SW480 (cell line): ENCODE results near the gene SELENOV.

ENCODE experiments used
- DNase-seq: peaks from one replicate; pipeline ENCODE4 v3.0.0-alpha.2; 2016; ENCODE audit warnings: low spot score

The SELENOV gene

DNA sequence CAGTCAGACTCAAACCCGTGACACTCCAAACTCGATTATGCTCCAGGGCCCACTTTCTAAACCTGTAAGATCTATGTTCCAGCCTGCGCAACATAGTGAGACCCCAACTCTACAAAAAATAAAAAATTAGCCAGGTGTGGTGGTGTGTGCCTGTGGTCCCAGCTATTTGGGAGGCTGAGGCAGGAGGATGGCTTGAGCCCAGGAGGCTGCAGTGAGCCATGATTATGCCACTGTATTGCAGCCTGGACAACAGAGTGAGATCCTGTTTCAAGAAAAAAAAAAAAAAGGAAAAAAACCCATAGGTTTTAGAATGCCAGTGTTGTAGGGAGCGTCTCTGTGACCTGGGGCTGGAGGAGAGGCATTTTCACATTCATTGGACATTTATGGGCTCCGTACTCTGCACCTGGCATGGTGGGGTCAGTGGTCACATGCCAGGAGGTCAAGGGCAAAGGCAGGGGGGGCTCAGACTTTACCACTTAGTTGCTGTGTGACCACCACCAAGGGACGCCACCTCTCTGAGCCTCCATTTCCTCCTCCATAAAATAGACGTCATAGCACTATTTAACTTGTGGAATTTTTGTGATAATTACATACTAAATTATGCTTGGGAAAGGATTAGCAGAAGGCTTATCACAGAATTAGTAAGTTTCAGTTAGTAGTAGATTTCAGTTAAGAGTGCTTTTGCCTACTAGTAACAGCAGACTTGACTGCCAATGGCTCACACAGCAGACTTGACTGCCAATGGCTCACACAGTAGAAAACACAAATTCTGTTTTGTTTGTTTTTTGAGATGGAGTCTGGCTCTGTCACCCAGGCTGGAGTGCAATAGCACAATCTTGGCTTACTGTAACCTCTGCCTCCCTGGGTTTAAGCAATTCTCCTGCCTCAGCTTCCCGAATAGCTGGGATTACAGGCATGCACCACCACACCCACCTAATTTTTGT is 5.9 kb downstream of the SELENOV start:
- DNase-seq: no peak

DNA sequence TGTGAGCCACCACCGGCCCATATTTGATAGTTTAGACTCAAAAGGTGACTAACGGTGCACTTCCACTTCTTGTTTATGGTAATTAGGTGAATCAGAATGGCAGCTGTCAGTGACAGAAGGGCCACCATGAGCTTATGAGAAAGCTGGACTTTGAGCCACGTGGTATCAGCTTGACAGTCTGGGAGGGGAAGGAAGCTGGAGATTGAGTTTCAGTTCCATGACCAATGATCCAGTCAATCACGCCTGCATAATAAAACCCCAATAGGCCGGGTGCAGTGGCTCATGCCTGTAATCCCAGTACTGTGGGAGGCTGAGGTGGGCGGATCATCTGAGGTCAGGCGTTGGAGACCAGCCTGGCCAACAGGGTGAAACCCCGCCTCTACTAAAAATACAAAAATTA is 9.6 kb downstream of the SELENOV start:
- peak; percentile 43 for DNase-seq

DNA sequence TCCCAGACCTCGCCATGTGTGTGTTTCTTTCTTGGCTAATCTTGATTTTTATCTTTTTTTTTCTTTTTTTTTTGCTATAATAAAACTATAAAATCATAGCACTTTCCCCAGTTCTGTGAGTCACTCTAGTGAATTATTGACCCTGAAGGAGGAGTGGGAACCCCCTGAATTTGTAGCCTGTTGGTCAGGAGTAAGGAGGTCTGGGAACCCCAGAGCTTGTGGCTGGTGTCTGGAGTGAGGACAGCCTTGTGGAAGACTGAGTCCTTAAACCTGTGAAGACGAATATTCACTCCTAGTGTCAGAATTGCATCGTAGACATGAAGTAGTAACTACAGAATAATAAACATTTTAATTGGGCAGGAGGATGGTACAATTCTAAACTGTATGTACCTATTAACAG is 10.3 kb downstream of the SELENOV start:
- no peak for DNase-seq

DNA sequence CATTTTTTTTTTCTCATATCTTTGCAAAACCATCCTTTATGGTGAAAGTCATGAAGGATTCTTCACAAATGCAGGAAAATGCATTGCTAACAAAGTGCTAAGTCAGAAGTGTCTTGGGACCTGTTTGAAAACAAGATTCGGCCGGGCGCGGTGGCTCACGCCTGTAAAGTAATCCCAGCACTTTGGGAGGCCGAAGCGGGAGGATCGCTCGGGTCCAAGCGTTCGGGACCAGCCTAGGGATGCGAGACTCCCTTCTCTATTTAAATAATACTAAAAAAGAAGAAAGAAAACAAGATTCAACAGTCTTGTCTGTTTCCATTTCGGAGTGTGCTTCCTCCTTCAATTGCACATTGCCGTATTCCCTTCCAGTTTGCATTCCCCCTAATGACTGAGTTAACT is 16.9 kb downstream of the SELENOV start:
- DNase-seq: no peak

DNA sequence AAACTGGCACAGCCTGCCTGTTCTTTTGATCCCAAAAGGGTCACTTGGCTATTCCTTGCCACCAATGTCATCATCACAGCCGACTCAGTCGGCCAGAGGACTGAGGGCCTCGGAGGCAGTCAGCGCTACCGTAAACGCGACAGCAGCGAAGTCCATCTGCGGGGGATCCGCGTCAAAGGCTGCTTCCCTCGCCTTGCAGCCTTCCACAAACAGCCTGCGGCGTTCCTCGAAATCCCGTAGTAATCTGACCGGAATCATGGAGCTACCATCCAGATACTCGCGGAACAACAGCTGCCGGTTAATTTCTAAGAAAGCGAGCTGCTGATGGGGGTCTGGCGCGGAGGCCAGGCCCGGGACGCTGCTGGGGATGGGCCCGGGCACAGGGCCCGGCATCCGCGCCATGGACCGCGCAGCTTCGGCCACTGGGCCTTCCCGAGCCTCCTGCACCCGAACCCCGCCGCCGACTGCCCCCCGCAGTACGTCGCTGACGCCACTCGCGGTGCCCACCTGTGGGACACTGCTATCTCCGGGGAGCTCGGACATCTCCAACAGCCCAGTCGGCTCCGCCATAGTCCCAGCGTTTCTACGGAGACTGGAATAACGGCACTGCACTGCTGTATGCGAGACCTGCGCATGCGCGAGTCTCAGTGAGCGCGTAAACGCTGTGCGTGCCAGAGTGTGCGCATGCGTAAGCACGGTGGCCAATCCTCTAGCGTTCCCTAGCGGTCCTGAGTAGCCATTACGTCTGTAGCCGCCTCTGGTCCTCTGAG is 17.5 kb downstream of the SELENOV start, which contains the start of gene EID2B:
Gene EID2B, minus strand, starts transcription at position 620 of the 770 bp plus-strand sequence. Its CDS starts 50 bp downstream, at position 570.
- DNase-seq: peak; percentile 94

DNA sequence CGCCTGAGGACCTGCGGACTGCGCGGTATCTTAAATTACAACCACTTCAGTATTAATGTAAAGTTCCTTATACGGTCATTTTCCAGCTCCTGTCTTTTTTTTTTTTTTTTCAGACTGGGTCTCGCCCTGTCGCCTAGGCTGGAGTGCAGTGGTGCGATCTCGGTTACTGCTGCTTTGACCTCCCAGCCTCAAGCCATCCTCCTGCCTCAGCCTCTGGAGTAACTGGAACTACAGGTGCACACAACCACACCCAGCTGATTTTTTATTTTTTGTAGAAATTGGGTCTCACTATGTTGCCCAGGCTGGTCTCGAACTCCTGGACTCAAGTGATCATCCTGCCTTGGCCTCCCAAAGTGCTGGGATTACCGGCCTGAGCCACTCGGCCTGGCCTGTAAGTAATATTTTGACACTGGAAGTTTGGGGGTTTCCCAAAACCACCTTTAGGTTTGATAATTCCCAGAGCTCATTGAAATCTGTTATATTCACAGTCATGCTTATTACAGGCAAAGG is 18.1 kb downstream of the SELENOV start:
- no peak for DNase-seq

DNA sequence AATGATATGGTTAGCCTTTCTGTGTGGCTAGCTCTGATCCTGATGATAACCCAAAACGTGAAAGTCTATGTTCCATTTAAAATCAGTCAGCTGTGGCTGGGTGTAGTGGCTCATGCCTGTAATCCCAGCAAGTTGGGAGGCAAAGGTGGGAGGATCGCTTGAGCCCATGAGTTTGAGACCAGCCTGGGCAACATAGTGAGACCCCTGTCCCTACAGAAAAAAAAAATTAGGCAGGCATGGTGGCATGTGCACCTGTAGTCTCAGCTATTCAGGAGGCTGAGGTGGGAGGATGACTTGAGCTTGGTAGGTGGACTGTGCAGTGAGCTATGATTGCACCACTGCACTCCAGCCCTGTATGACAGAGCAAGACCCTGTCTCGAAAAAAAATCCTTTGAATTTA is 18.9 kb downstream of the SELENOV start:
- DNase-seq: no peak

DNA sequence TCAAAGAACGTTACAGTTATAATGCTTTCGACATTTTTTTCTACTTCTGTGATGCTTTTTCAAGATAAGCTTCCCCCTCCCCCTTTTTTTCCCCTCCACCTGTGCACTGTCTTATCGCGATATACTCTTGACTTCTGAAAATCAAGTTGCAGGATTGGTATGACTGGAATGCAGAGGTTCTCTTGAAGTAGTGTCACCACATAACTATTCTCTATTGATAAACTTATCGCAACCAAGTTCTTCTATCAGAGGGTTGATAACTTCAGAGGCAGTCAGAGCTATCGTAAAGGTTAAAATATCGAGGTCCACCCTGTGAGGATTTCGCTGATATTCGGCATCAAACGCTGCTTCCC is 24.2 kb downstream of the SELENOV start:
- DNase-seq: no peak

DNA sequence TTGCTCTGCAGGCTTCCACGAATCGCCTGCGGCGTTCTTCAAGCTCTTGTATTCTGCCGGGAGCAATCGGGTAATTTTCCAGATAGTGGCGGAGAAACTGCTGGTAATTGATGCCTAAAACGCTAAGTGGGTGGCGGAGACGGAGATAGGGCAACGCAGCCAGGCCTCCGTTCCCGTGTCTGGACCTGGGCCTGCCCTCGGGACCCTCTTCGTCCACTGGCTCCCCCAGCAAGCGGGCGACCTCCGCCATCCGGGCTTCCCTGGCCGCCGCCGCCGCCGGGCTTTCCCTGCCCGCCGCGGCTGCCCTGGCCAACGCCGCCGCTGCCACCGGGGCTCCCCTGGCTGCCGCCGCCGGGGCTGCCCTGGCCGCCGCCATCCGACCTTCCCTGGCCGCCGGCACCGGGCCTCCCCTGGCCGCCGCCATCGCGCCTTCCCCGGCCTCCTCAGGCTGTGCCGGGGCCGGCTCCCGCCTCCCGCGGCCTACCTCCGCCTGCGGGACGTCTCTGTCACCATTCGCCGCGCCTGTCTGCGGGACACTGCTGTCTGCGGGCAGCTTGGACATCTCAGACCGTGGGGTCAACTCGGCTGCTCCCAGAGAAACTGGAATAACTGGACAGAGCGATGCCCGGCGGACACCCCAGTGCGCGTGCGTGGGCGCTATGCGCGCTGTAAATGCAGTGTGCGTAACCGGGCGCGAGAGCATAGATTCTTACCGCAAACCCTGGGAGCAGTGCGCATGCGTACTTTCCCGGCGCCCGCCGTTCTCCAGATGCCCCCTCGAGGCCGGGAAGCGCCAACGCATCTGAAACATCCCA is 24.8 kb downstream of the SELENOV start, which contains the start of gene EID2:
Gene EID2, minus strand, starts transcription at position 644 of the 815 bp plus-strand sequence. Its CDS starts 82 bp downstream, at position 562.
- peak; percentile 97 for DNase-seq

DNA sequence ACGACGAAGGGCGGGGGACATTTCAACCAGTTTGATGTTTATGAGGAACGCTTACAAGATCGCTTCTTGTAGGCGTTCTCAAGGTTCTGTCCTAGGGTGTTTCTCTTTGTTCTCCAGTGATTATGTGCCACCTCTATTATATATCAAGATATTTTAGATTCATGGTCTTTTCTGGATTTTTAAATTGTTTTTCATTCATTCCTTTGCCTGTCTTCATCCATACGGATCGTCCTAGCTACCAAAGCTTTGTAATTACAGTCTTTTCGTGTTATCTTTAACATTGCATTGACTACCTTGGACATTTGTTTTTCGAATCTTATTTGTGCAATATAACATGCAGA is 25.4 kb downstream of the SELENOV start:
- no peak for DNase-seq

DNA sequence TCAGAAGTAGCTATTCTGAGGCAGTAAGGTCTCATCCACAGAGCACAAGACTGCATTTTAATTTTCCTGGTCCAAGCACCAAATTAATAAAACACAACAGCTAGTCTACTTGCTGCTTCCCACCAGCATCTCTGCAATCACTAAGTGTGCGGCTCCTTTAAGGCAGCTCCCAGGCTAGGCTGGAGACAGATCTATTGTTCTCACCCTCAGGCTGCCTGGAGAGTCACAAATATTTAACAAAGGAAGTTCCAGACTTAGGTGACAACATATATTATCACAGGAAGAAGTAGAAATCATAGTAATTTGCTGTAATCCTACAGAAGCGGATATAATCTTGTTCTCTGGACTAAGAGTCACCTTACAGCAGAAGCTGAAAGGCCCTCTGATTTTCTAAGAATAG is 27.3 kb downstream of the SELENOV start:
- DNase-seq: no peak

DNA sequence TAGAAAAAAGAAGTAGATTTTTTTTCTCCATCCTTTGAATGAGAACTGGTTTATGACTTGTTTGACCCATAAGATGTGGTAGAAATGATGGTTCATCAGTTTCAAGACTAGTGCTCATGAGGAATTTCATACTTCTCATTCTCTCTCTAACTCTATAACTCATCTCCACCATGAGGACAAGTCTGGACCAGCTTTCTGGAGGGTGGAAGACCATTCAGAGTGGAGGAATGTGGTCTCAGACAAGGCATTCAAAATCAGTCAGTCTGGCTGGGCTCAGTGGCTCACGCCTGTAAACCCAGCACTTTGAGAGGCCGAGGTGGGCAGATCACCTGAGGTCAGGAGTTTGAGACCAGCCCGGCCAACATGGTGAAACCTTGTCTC is 28.5 kb downstream of the SELENOV start:
- DNase-seq: no peak

DNA sequence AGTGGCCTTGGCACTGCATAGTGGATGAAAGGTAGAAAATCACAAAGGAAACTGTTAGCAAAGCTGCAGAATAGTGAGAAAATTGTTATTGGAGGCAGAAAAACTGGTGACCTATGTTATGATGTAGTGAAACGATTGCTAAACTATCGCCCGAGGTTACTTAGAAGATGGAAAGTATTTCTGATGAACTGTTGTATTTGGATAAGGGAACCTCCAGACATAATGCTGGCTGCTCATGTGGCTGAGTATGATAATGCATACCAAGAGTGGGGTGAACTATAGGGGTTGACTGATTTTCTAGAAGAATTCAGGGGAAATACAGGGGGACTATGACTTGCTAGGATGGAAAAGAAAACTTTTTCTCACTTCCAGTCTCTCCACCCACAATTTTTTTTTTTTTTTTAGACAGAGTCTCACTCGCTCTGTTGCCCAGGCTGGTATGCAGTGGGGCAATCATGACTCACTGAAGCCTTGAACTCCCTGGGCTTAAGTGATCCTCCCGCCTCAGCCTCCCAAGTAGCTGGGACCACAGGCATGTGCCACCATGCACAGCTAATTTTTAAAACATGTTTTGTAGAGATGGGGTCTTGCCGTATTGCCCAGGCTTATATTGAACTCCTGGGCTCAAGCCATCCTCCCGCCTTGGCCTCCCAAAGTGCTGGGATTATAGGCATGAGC is 29.4 kb downstream of the SELENOV start:
- no peak for DNase-seq

DNA sequence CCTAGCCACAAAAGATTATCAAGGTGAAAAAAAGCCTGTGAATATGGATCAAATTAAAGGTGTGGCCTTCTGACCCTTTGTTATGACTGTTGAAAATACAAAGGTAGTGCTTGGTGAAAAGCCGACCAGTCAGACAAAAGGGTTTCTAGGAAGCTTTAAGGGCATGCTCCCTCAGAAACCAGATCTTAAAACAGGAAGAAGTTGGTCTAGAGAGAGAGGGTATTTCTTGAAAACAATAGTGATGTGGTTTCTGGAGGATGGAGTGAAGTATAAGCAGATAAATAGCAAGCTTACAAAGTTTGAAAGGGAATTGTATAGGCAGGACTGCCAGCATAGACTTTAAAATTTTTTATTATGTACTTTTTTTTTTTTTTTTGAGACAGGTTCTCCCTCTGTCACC is 30.0 kb downstream of the SELENOV start:
- no peak for DNase-seq

DNA sequence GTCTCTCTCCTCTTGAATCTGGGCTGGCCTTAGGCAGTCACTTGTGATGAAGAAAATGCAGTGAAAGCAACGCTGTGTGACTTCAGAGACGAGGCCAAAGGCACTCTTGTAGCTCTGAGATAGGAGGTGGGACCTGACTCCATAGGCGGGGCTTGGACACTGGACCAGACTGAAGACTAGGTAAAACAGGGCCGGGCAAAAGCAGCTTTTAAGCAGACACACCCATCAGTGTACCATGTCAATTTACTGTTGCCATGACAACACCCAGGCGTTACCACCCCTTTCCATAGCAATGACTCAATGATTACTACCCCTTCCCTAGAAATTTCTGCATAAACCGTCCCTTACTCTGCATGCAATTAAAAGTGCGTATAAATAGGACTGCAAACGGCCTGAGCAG is 31.7 kb downstream of the SELENOV start:
- peak; percentile 38 for DNase-seq

DNA sequence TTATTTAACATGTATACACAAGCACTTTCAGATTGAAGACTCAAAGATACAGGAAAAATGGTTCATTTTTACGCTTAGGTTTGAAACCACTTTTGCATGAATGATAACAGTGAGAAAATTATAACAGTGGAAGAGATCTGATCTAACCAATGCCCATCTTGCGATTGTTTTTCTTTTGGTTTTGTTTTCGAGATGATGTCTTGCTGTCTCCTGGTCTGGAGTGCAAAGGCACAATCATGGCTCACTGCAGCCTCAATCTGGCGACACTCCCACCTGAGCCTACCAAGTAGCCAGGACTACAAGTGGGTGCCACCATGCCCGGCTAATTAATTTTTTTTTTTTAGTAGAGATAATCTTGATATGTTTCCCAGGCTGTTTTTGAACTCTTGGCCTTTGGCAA is 35.3 kb downstream of the SELENOV start:
- DNase-seq: no peak

DNA sequence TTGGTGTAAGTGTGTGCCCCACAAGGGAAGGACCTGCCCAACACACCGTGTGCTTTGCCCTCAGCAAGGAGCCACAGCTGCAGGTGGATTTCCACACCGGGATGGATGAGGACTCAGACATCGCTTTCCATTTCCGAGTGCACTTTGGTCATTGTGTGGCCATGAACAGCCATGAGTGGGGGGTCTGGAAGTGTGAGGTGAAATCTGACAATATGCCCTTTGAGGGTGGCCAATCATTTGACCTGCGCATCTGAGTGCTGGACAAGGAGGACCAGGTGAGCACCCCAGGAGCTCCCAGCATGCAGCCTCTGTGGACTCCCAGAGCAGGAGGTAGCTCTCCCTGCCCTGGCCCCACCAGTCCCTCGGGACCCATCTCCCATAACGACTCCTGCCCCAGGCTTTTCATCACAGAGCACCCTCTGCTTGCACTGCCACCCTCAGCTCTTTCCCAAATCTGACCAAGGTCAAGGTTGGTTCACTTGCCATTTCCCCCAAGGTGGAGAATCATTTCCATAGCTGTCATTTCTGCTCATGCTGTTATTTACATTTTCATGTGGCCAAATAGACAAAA is 38.2 kb downstream of the SELENOV start:
- DNase-seq: no peak

DNA sequence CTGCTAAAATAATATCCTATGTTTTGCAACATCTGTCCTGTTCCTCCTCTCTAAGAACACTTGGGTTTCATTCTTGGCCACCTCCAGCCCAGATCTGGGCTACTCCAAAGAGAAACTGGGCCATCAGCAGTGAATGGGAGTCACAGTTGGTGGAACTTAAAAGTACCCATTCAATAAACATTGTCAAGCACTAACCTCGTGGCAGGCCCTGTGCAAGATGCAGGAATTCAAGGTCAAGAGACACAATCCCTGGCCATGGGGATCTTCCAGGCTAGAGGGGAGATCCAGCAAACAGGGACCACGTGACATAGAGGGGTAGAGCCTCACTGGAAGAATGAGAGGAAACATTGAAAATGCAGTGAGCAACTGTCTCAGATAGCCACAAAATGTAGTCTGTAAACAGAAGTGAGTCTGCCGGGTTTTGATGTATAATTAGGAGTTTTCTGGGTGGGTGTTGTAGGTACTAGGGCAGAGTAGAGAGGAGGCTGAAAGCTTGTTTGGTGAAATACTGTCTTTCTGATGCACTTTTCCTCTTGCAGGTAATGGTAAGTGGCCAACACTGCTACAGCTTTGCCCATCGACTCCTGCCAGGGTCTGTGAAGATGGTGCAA is 39.9 kb downstream of the SELENOV start:
- DNase-seq: no peak

DNA sequence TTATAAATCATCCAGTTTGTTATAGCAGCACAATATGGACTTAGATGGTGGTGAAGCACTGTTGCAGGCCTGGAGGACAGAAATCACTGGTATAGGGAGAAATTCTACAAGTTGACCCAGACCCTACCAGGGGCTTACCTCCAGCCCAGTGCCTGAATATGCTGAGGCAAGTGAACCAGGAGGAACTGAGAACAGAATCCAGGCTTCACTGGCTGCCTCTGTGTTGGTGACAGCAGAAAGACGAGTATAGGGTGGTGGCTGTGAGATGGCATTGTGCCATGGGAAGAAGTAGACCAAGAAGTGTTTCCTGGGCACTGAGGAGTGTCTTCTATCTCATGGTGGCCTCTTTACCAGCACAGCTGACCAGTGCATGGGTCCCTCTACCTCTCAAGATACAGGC is 40.9 kb downstream of the SELENOV start:
- DNase-seq: no peak

DNA sequence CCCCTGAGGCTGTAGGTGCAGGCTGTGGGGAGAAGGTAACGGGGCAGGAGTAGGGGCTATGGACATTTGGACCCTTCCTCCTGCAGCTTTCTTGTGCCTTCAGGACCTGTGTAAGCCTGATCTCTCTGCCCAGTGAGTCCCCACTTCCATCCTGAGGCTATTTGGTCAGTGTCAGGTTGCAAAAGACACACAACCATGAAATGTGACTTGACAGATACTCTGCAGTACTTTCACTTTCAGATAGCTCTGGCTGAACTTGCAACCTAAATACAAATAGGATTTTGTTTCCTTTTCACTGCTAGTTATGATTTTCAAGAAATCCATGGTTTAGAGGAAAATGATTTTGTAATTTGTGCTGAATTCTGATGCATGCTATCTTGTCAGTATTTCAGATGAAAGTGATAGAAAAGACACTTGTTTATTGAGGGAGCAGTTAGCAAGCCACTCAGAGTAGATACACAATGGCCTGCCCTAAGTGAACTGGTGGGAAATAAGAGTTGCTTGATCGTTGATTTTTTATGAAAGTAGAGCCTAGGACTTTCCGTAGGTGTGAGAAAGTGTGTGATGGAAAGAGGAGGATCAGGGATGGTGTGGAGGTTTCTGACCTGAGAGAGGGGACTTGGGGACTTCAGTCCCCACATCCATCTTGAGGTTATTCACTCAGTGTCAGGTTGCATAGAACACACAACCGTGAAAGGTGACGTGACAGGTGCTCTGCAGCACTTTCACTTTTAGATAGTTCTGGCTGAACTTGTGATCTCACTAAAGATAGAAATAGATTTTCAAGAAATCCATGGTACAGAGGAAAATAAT is 43.1 kb downstream of the SELENOV start:
- DNase-seq: peak; percentile 48
